Erythroblast (primary cell): ENCODE measurements around the gene RABGGTA.

Experiments
- GATA1 ChIP-seq: IDR thresholded peaks from 2 replicates; pipeline ENCODE4 v1.6.1; 2011; ENCODE audit warnings: low read depth, mild to moderate bottlenecking, control low read depth, low read length, moderate library complexity
- POLR2A ChIP-seq: IDR thresholded peaks from 2 replicates; pipeline ENCODE4 v1.6.1; 2011; ENCODE audit warnings: mild to moderate bottlenecking, low read length

DNA sequence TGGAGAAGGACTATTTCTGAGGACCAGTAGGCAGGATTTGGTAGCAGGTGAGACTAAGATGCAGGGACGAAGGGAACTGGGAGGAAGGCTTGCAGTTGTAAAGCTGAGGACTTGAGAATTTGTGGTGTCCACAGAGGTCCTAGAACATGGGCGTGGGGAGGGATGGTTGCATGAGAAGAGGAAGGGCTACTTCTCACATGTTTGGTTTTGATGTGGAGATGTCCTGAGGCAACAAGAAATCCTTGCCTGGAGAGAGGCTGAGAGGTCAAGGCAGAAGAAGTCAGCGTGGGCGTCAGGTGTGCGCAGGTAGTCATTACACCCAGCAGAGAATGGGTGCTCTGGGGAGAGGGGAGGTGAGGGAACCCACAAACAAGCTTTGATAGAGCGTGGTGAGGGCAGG lies 5.7 kb upstream of the RABGGTA start:
- TF ChIP-seq POLR2A, result no peak
- TF ChIP-seq GATA1, result no peak
